H1 (cell line): ENCODE data around the gene PBX1. TPM values are rescaled to one million over a fixed set of nuclear protein-coding genes. Genes with fewer than 3 reads are reported as not detected.

Experiments
- CTCF ChIA-PET: fragments of 300-600 bp; sonication (Branson Sonifier 250); formaldehyde crosslinking; loops from one replicate; lab custom pipeline; 2021; ENCODE audit not compliant: partially characterized antibody; lab: Charles Lee
- POLR2A ChIA-PET: fragments of 300-600 bp; sonication (Branson Sonifier 250); formaldehyde crosslinking; loops from one replicate; lab custom pipeline; 2021; ENCODE audit warnings: inconsistent platforms; ENCODE audit not compliant: partially characterized antibody; lab: Charles Lee
- DNase-seq, 2 experiments: peaks; one replicate each; pipeline versions ENCODE4 v3.0.0 to v3.0.0-alpha.2; 2010 to 2022; ENCODE audit warnings: low spot score in 2 of 2, low read depth in 1 of 2, mixed read lengths in 1 of 2
- FAIRE-seq: peaks from 2 replicates; lab custom pipeline; 2011; peaks lifted over from hg19 to GRCh38; lab: Jason Lieb, UNC
- H2AFZ ChIP-seq: 2 replicates; pipeline ENCODE4 v1.8.1; 2012; ENCODE audit warnings: low read length, inconsistent platforms
- H2AK5ac ChIP-seq: 2 replicates; pipeline ENCODE4 v1.6.1; 2013; ENCODE audit warnings: low read depth, low read length
- H2BK120ac ChIP-seq: replicated peaks from 2 replicates; pipeline ENCODE3; 2013; ENCODE audit warnings: low read depth, low read length, inconsistent platforms
- H2BK12ac ChIP-seq: 2 replicates; pipeline ENCODE4 v1.6.1; 2013; ENCODE audit warnings: low read depth, low read length
- H2BK15ac ChIP-seq: 2 replicates; pipeline ENCODE4 v1.6.1; 2013; ENCODE audit warnings: low read length
- H2BK20ac ChIP-seq: 2 replicates; pipeline ENCODE4 v1.6.1; 2013; ENCODE audit warnings: low read length
- H2BK5ac ChIP-seq: 2 replicates; pipeline ENCODE4 v1.6.1; 2013; ENCODE audit warnings: low read depth, low read length
- H3K14ac ChIP-seq: 2 replicates; pipeline ENCODE4 v1.6.1; 2013; ENCODE audit warnings: inconsistent platforms; ENCODE audit not compliant: insufficient read length
- H3K18ac ChIP-seq: 2 replicates; pipeline ENCODE4 v1.6.1; 2013; ENCODE audit warnings: low read length; ENCODE audit errors: extremely low read depth
- H3K23ac ChIP-seq: 2 replicates; pipeline ENCODE4 v1.6.1; 2013; ENCODE audit warnings: inconsistent platforms; ENCODE audit not compliant: insufficient read length
- H3K23me2 ChIP-seq: 2 replicates; pipeline ENCODE4 v1.6.1; 2013; ENCODE audit warnings: low read depth, low read length
- H3K27ac ChIP-seq: 2 replicates; pipeline ENCODE4 v1.6.1; 2011; ENCODE audit warnings: low read depth, low read length, inconsistent platforms
- H3K27me3 ChIP-seq, 4 experiments: replicated peaks in 1 of 4; 1 replicate in 1 of 4; 2 replicates in 3 of 4; pipeline versions ENCODE4 v1.6.1 to v1.8.1; 2011 to 2013; ENCODE audit warnings: low read length in 3 of 4, mild to moderate bottlenecking in 3 of 4, inconsistent platforms in 2 of 4, mixed read lengths in 2 of 4, moderate library complexity in 1 of 4; ENCODE audit not compliant: control insufficient read depth in 3 of 4, insufficient read depth in 3 of 4; ENCODE audit errors: extremely low read depth in 1 of 4
- H3K36me3 ChIP-seq, 4 experiments: 2 replicates each; pipeline versions ENCODE4 v1.6.1 to v1.8.1; 2011 to 2013; ENCODE audit warnings: mild to moderate bottlenecking in 4 of 4, low read length in 3 of 4, moderate library complexity in 2 of 4, control low read depth in 1 of 4, inconsistent platforms in 1 of 4; ENCODE audit not compliant: insufficient read depth in 4 of 4, control insufficient read depth in 2 of 4
- H3K4ac ChIP-seq: replicated peaks from 2 replicates; pipeline ENCODE3; 2013; ENCODE audit warnings: low read length, low read depth, mixed read lengths, inconsistent platforms; ENCODE audit not compliant: insufficient read length
- H3K4me1 ChIP-seq, 4 experiments: replicated peaks in 1 of 4; 1 replicate in 1 of 4; 2 replicates in 3 of 4; pipeline versions ENCODE4 v1.6.1 to v1.8.1; 2011 to 2013; ENCODE audit warnings: low read length in 3 of 4, inconsistent platforms in 2 of 4, mixed read lengths in 1 of 4; ENCODE audit not compliant: insufficient read depth in 4 of 4, control insufficient read depth in 3 of 4
- H3K4me2 ChIP-seq, 2 experiments: 2 replicates each; pipeline versions ENCODE4 v1.6.1 to v1.8.1; 2011 to 2013; ENCODE audit warnings: low read depth in 2 of 2, low read length in 2 of 2, control low read depth in 1 of 2, inconsistent platforms in 1 of 2, mild to moderate bottlenecking in 1 of 2; ENCODE audit not compliant: insufficient read depth in 1 of 2
- H3K4me3 ChIP-seq, 4 experiments: fragments of 200-600, 300-600 bp in 1 of 4; sonication (generic), shearing (Covaris generic), sonication (Bioruptor Twin) in 1 of 4; 2 replicates each; pipeline versions ENCODE4 v1.5.1 to v1.8.1; 2011 to 2016; ENCODE audit warnings: low read length in 4 of 4, low read depth in 3 of 4, control low read depth in 2 of 4, inconsistent platforms in 2 of 4, mild to moderate bottlenecking in 2 of 4, mixed read lengths in 1 of 4, moderate library complexity in 1 of 4; ENCODE audit not compliant: insufficient read depth in 2 of 4; ENCODE audit errors: extremely low read depth in 1 of 4
- H3K56ac ChIP-seq: replicated peaks from 2 replicates; pipeline ENCODE3; 2013; ENCODE audit warnings: low read depth, mild to moderate bottlenecking, mixed read lengths, low read length, inconsistent platforms; ENCODE audit not compliant: insufficient read length
- H3K79me1 ChIP-seq: 2 replicates; pipeline ENCODE4 v1.6.1; 2013; ENCODE audit warnings: low read depth, low read length, control low read depth
- H3K79me2 ChIP-seq, 2 experiments: 2 replicates each; pipeline versions ENCODE4 v1.6.1 to v1.8.1; 2012 to 2013; ENCODE audit warnings: low read length in 2 of 2, mild to moderate bottlenecking in 2 of 2, inconsistent platforms in 1 of 2; ENCODE audit not compliant: insufficient read depth in 2 of 2, control insufficient read depth in 1 of 2
- H3K9ac ChIP-seq, 4 experiments: replicated peaks in 1 of 4; 1 replicate in 1 of 4; 2 replicates in 3 of 4; pipeline versions ENCODE4 v1.6.1 to v1.8.1; 2011 to 2013; ENCODE audit warnings: low read depth in 3 of 4, low read length in 3 of 4, control low read depth in 2 of 4, mild to moderate bottlenecking in 2 of 4, moderate library complexity in 2 of 4, inconsistent platforms in 1 of 4; ENCODE audit errors: extremely low read depth in 1 of 4
- H3K9me3 ChIP-seq, 2 experiments: 2 replicates each; pipeline versions ENCODE4 v1.6.1 to v1.8.1; 2012 to 2013; ENCODE audit warnings: mild to moderate bottlenecking in 2 of 2, moderate library complexity in 2 of 2, control low read depth in 1 of 2, inconsistent platforms in 1 of 2, low read depth in 1 of 2, low read length in 1 of 2, mixed read lengths in 1 of 2; ENCODE audit not compliant: insufficient read depth in 2 of 2
- H4K20me1 ChIP-seq, 2 experiments: replicated peaks in 1 of 2; 2 replicates each; pipeline versions ENCODE3 to v1.8.1; 2011 to 2013; ENCODE audit warnings: inconsistent platforms in 2 of 2, low read length in 2 of 2, mild to moderate bottlenecking in 1 of 2; ENCODE audit not compliant: insufficient read depth in 2 of 2, control insufficient read depth in 1 of 2
- H4K5ac ChIP-seq: 2 replicates; pipeline ENCODE4 v1.6.1; 2013; ENCODE audit warnings: low read length, low read depth, mixed read lengths, inconsistent platforms; ENCODE audit not compliant: insufficient read length
- H4K8ac ChIP-seq: 2 replicates; pipeline ENCODE4 v1.8.0; 2013; ENCODE audit warnings: mild to moderate bottlenecking, moderate library complexity, low read length, inconsistent platforms; ENCODE audit not compliant: insufficient read depth; ENCODE audit errors: extremely low read depth
- H4K91ac ChIP-seq: replicated peaks from 2 replicates; pipeline ENCODE3; 2013; ENCODE audit warnings: low read length, mixed read lengths, inconsistent platforms; ENCODE audit not compliant: insufficient read length
- CBX8 ChIP-seq: fragments of 300-800, 300-1000 bp; sonication (generic); IDR thresholded peaks from 2 replicates; pipeline ENCODE4 v1.7.1; 2016; ENCODE audit warnings: low read depth, low read length, borderline replicate concordance
- FOSL1 ChIP-seq: IDR thresholded peaks from 2 replicates; pipeline ENCODE4 v1.6.1; 2011; ENCODE audit warnings: mild to moderate bottlenecking, low read depth, low read length, moderate library complexity; ENCODE audit not compliant: insufficient read depth
- RFX5 ChIP-seq: IDR thresholded peaks from 2 replicates; pipeline ENCODE4 v1.6.1; 2011; ENCODE audit warnings: low read depth, low read length, improper control_type of control experiment, borderline replicate concordance
- SP2 ChIP-seq: IDR thresholded peaks from 2 replicates; pipeline ENCODE4 v1.6.1; 2012; ENCODE audit warnings: mild to moderate bottlenecking, low read length, inconsistent platforms
- TEAD4 ChIP-seq: IDR thresholded peaks from 2 replicates; pipeline ENCODE4 v1.6.1; 2012; ENCODE audit warnings: low read depth, low read length, inconsistent platforms, mixed read lengths
- USF2 ChIP-seq: IDR thresholded peaks from 2 replicates; pipeline ENCODE4 v1.6.1; 2011; ENCODE audit warnings: low read length, improper control_type of control experiment
- WGBS, 2 experiments: shearing (Covaris generic) in 1 of 2; methylation state at CpG; one replicate each; pipeline versions ENCODE4 v1.1.6 to v1.1.7; 2013 to 2015; ENCODE audit warnings: low lambda C conversion rate in 2 of 2, mixed read lengths in 2 of 2, inconsistent platforms in 1 of 2, low coverage in 1 of 2, missing lambda C conversion rate in 1 of 2; ENCODE audit not compliant: insufficient replicate concordance in 2 of 2, insufficient coverage in 1 of 2, insufficient read length in 1 of 2; ENCODE audit errors: extremely low coverage in 1 of 2, missing lambda C conversion rate in 1 of 2; 5-methylcytosine and 5-hydroxymethylcytosine counted together
- polyA plus RNA-seq, 7 experiments: library from polyadenylated mRNA; depleted of rRNA in 3 of 7; stranded (reverse) in 5 of 7; unstranded in 2 of 7; fragments of >200 nt in 5 of 7; fragments of 200-250 nt in 2 of 7; gene quantifications; 1 replicate in 5 of 7; 2 replicates in 1 of 7; 4 replicates in 1 of 7; pipeline versions ENCODE4 v1.2.1 to v1.2.3, GENCODE V29; 2011 to 2013; ENCODE audit warnings: missing spikeins in 2 of 7, mixed read lengths in 2 of 7
- total RNA-seq: library from RNA; stranded (reverse); fragmentation: NEBNext Ultra II Directional; extraction: Animal tissue kit (Norgen Biotek cat#: 25700); gene quantifications from 2 replicates; pipeline ENCODE4 v1.2.1, GENCODE V29; 2021

The PBX1 gene
- total and polyA plus RNA-seq, 2 of the 8 experiments (the other 6 are each of a cell fraction or from before 2014, with no cell fraction given): 87.4 to 124 TPM

- ChIA-PET POLR2A (no interaction called here), CTCF (no interaction called here)
- no peak overlapping the region for H3K18ac ChIP-seq
- H3K23ac ChIP-seq: no peak overlapping the region
- TF ChIP-seq RFX5 (no peak), FOSL1 (no peak), USF2 (no peak), SP2 (no peak), CBX8 (no peak), TEAD4 (no peak)
- H3K9me3 ChIP-seq: peaks cover 9 to 15% of the 10 kb centered on the region in 2 experiments
- H3K4me1 ChIP-seq: no peaks in the 10 kb centered on the region
- no peak overlapping the region for H3K4me2 ChIP-seq
- no peaks in the 10 kb centered on the region for H3K79me1 ChIP-seq
- 80% methylated on average over 2 of the region's 2 CpGs; no CpG with 5 or more reads in 1 of the 2 experiments for WGBS, 2 experiments
- no peak overlapping the region for H2AK5ac ChIP-seq
- no peak overlapping the region for H2BK120ac ChIP-seq
- no peak overlapping the region for H3K56ac ChIP-seq
- no peak overlapping the region for H3K14ac ChIP-seq
- no peak overlapping the region for H3K4ac ChIP-seq
- no peak overlapping the region for H4K91ac ChIP-seq
- no peaks in the 10 kb centered on the region for H3K23me2 ChIP-seq
- no peaks in the 10 kb centered on the region for H3K79me2 ChIP-seq
- H3K27me3 ChIP-seq: no peaks in the 10 kb centered on the region
- H2BK20ac ChIP-seq: no peak overlapping the region
- no peak overlapping the region for H2BK12ac ChIP-seq
- no peak overlapping the region for H3K27ac ChIP-seq
- H2BK15ac ChIP-seq: no peak overlapping the region
- no peak for FAIRE-seq
- H2AFZ ChIP-seq: no peak overlapping the region
- peaks cover 0 to 5% (median 0%) of the 10 kb centered on the region in 4 experiments; a peak in 1 of 8 replicates for H3K36me3 ChIP-seq
- no peak overlapping the region for H3K4me3 ChIP-seq
- H4K5ac ChIP-seq: no peak overlapping the region
- no peak for DNase-seq
- no peak overlapping the region for H2BK5ac ChIP-seq
- no peak overlapping the region for H4K8ac ChIP-seq
- H4K20me1 ChIP-seq: no peaks in the 10 kb centered on the region
- no peak overlapping the region for H3K9ac ChIP-seq
Observed at GRCh38 chr1:164524810-164525209, 34.2 kb upstream of the PBX1 start.
